ENCODE data around the gene SLX9. TPM values are rescaled to one million over a fixed set of nuclear protein-coding genes. Genes with fewer than 3 reads are reported as not detected.

The SLX9 gene
- total and polyA plus RNA-seq, 5 donors from 2014 or later: 7.6 to 21.8 (median 10.1) TPM

- Histone ChIP-seq H3K27me3 (ENCODE audit: control insufficient read depth, insufficient read depth, low read length) (no peaks in the 10 kb centered on the region), H3K4me3 (ENCODE audit: low read depth, low read length) (no peak overlapping the region), H3K9me3 (ENCODE audit: control insufficient read depth in 2 of 2, low read length in 2 of 2) (no peaks in the 10 kb centered on the region), H3K36me3 (ENCODE audit: control insufficient read depth, insufficient read depth, low read length) (no peaks in the 10 kb centered on the region), H3K4me1 (ENCODE audit: control insufficient read depth, insufficient read depth, low read length, poor library complexity, severe bottlenecking) (no peaks in the 10 kb centered on the region), H3K27ac (ENCODE audit: insufficient read depth, low read length, poor library complexity, severe bottlenecking) (no peak overlapping the region)
- Mint-ChIP-seq H3K4me3 (no peak overlapping the region), H3K9me3 (no peaks in the 10 kb centered on the region), H3K36me3 (no peaks in the 10 kb centered on the region), H3K27ac (no peak overlapping the region), H3K27me3 (no peaks in the 10 kb centered on the region), H3K4me1 (no peaks in the 10 kb centered on the region)
- no peak for DNase-seq
- no peak for ATAC-seq (ENCODE audit: low read depth in 2 of 2)
Observed at GRCh38 chr21:44991538-44992483, 52.0 kb downstream of the SLX9 start.

GRCh38 chr21:44992608-44993031 is 52.8 kb downstream of the SLX9 start:
- no peaks in the 10 kb centered on the region for H3K36me3 Mint-ChIP-seq
- no peak for ATAC-seq (ENCODE audit: low read depth in 2 of 2)
- Histone ChIP-seq H3K9me3 (ENCODE audit: control insufficient read depth in 2 of 2, low read length in 2 of 2) (no peaks in the 10 kb centered on the region), H3K4me3 (ENCODE audit: low read depth, low read length) (no peak overlapping the region), H3K27me3 (ENCODE audit: control insufficient read depth, insufficient read depth, low read length) (no peaks in the 10 kb centered on the region), H3K27ac (ENCODE audit: insufficient read depth, low read length, poor library complexity, severe bottlenecking) (no peak overlapping the region), H3K4me1 (ENCODE audit: control insufficient read depth, insufficient read depth, low read length, poor library complexity, severe bottlenecking) (no peaks in the 10 kb centered on the region), H3K36me3 (ENCODE audit: control insufficient read depth, insufficient read depth, low read length) (no peaks in the 10 kb centered on the region)
- no peak for DNase-seq
- no peaks in the 10 kb centered on the region for H3K27me3 Mint-ChIP-seq
- H3K27ac Mint-ChIP-seq: no peak overlapping the region
- no peak overlapping the region for H3K4me3 Mint-ChIP-seq
- H3K9me3 Mint-ChIP-seq: no peaks in the 10 kb centered on the region
- no peaks in the 10 kb centered on the region for H3K4me1 Mint-ChIP-seq

- Mint-ChIP-seq H3K27me3 (no peaks in the 10 kb centered on the region), H3K9me3 (no peaks in the 10 kb centered on the region), H3K27ac (no peak overlapping the region), H3K4me3 (no peak overlapping the region), H3K36me3 (no peaks in the 10 kb centered on the region), H3K4me1 (no peaks in the 10 kb centered on the region)
- Histone ChIP-seq H3K27ac (ENCODE audit: insufficient read depth, low read length, poor library complexity, severe bottlenecking) (no peak overlapping the region), H3K27me3 (ENCODE audit: control insufficient read depth, insufficient read depth, low read length) (no peaks in the 10 kb centered on the region), H3K9me3 (ENCODE audit: control insufficient read depth in 2 of 2, low read length in 2 of 2) (no peaks in the 10 kb centered on the region), H3K4me1 (ENCODE audit: control insufficient read depth, insufficient read depth, low read length, poor library complexity, severe bottlenecking) (no peaks in the 10 kb centered on the region), H3K4me3 (ENCODE audit: low read depth, low read length) (no peak overlapping the region), H3K36me3 (ENCODE audit: control insufficient read depth, insufficient read depth, low read length) (no peaks in the 10 kb centered on the region)
- DNase-seq (no peak), ATAC-seq (ENCODE audit: low read depth in 2 of 2) (no peak)
Observed at GRCh38 chr21:44993321-44994046, 53.7 kb downstream of the SLX9 start.

- no peaks in the 10 kb centered on the region for H3K36me3 Mint-ChIP-seq
- H3K9me3 ChIP-seq (ENCODE audit: control insufficient read depth in 2 of 2, low read length in 2 of 2): no peaks in the 10 kb centered on the region
- H3K4me1 Mint-ChIP-seq: no peaks in the 10 kb centered on the region
- H3K27ac Mint-ChIP-seq: no peak overlapping the region
- H3K9me3 Mint-ChIP-seq: no peaks in the 10 kb centered on the region
- no peaks in the 10 kb centered on the region for H3K36me3 ChIP-seq (ENCODE audit: control insufficient read depth, insufficient read depth, low read length)
- no peak for ATAC-seq (ENCODE audit: low read depth in 2 of 2)
- no peak for DNase-seq
- H3K4me3 Mint-ChIP-seq: no peak overlapping the region
- H3K4me3 ChIP-seq (ENCODE audit: low read depth, low read length): no peak overlapping the region
- no peaks in the 10 kb centered on the region for H3K27me3 ChIP-seq (ENCODE audit: control insufficient read depth, insufficient read depth, low read length)
- H3K27me3 Mint-ChIP-seq: no peaks in the 10 kb centered on the region
- no peak overlapping the region for H3K27ac ChIP-seq (ENCODE audit: insufficient read depth, low read length, poor library complexity, severe bottlenecking)
- H3K4me1 ChIP-seq (ENCODE audit: control insufficient read depth, insufficient read depth, low read length, poor library complexity, severe bottlenecking): no peaks in the 10 kb centered on the region
Observed at GRCh38 chr21:44994047-44994694, 54.3 kb downstream of the SLX9 start.

GRCh38 chr21:44994695-44995342 is 55.0 kb downstream of the SLX9 start:
- Histone ChIP-seq H3K9me3 (ENCODE audit: control insufficient read depth in 2 of 2, low read length in 2 of 2) (no peaks in the 10 kb centered on the region), H3K36me3 (ENCODE audit: control insufficient read depth, insufficient read depth, low read length) (no peaks in the 10 kb centered on the region), H3K4me3 (ENCODE audit: low read depth, low read length) (no peak overlapping the region), H3K27ac (ENCODE audit: insufficient read depth, low read length, poor library complexity, severe bottlenecking) (no peak overlapping the region), H3K4me1 (ENCODE audit: control insufficient read depth, insufficient read depth, low read length, poor library complexity, severe bottlenecking) (no peaks in the 10 kb centered on the region), H3K27me3 (ENCODE audit: control insufficient read depth, insufficient read depth, low read length) (no peaks in the 10 kb centered on the region)
- no peak for DNase-seq
- H3K4me1 Mint-ChIP-seq: no peaks in the 10 kb centered on the region
- no peaks in the 10 kb centered on the region for H3K36me3 Mint-ChIP-seq
- H3K27ac Mint-ChIP-seq: no peak overlapping the region
- H3K27me3 Mint-ChIP-seq: no peaks in the 10 kb centered on the region
- H3K9me3 Mint-ChIP-seq: no peaks in the 10 kb centered on the region
- ATAC-seq (ENCODE audit: low read depth in 2 of 2): no peak
- no peak overlapping the region for H3K4me3 Mint-ChIP-seq

GRCh38 chr21:44995343-44995941 is 55.6 kb downstream of the SLX9 start:
- Mint-ChIP-seq H3K27ac (no peak overlapping the region), H3K36me3 (no peaks in the 10 kb centered on the region), H3K4me3 (no peak overlapping the region), H3K27me3 (no peaks in the 10 kb centered on the region), H3K9me3 (no peaks in the 10 kb centered on the region), H3K4me1 (no peaks in the 10 kb centered on the region)
- Histone ChIP-seq H3K36me3 (ENCODE audit: control insufficient read depth, insufficient read depth, low read length) (no peaks in the 10 kb centered on the region), H3K4me3 (ENCODE audit: low read depth, low read length) (no peak overlapping the region), H3K4me1 (ENCODE audit: control insufficient read depth, insufficient read depth, low read length, poor library complexity, severe bottlenecking) (no peaks in the 10 kb centered on the region), H3K27me3 (ENCODE audit: control insufficient read depth, insufficient read depth, low read length) (no peaks in the 10 kb centered on the region), H3K9me3 (ENCODE audit: control insufficient read depth in 2 of 2, low read length in 2 of 2) (no peaks in the 10 kb centered on the region), H3K27ac (ENCODE audit: insufficient read depth, low read length, poor library complexity, severe bottlenecking) (no peak overlapping the region)
- ATAC-seq (ENCODE audit: low read depth in 2 of 2): no peak
- DNase-seq: no peak

- DNase-seq (no peak), ATAC-seq (ENCODE audit: low read depth in 2 of 2) (no peak)
- H3K9me3 Mint-ChIP-seq: no peaks in the 10 kb centered on the region
- no peak overlapping the region for H3K4me3 Mint-ChIP-seq
- H3K36me3 ChIP-seq (ENCODE audit: control insufficient read depth, insufficient read depth, low read length): no peaks in the 10 kb centered on the region
- H3K27ac ChIP-seq (ENCODE audit: insufficient read depth, low read length, poor library complexity, severe bottlenecking): no peak overlapping the region
- no peaks in the 10 kb centered on the region for H3K36me3 Mint-ChIP-seq
- H3K27me3 Mint-ChIP-seq: no peaks in the 10 kb centered on the region
- H3K27ac Mint-ChIP-seq: no peak overlapping the region
- H3K27me3 ChIP-seq (ENCODE audit: control insufficient read depth, insufficient read depth, low read length): no peaks in the 10 kb centered on the region
- no peaks in the 10 kb centered on the region for H3K9me3 ChIP-seq (ENCODE audit: control insufficient read depth in 2 of 2, low read length in 2 of 2)
- H3K4me1 Mint-ChIP-seq: no peaks in the 10 kb centered on the region
- no peak overlapping the region for H3K4me3 ChIP-seq (ENCODE audit: low read depth, low read length)
- no peaks in the 10 kb centered on the region for H3K4me1 ChIP-seq (ENCODE audit: control insufficient read depth, insufficient read depth, low read length, poor library complexity, severe bottlenecking)
Observed at GRCh38 chr21:44996096-44996495, 56.3 kb downstream of the SLX9 start.
